WTC11 (cell line): ENCODE measurements around the gene COL5A2.

ENCODE experiments used
- ATF1 ChIP-seq: sonication (generic); formaldehyde crosslinking; IDR thresholded peaks from 2 replicates; pipeline ENCODE4 v1.8.1; 2023; ENCODE audit warnings: mild to moderate bottlenecking, moderate library complexity, missing genetic modification reagents
- E2F4 ChIP-seq: sonication (generic); formaldehyde crosslinking; IDR thresholded peaks from 2 replicates; pipeline ENCODE4 v1.8.1; 2022; ENCODE audit warnings: low read depth, mild to moderate bottlenecking, moderate library complexity, missing genetic modification reagents, borderline replicate concordance
- ETV6 ChIP-seq: sonication (generic); formaldehyde crosslinking; IDR thresholded peaks from 2 replicates; pipeline ENCODE4 v1.8.1; 2022; ENCODE audit warnings: mild to moderate bottlenecking, missing genetic modification reagents
- IRF1 ChIP-seq: sonication (generic); formaldehyde crosslinking; IDR thresholded peaks from 2 replicates; pipeline ENCODE4 v1.8.0; 2023; ENCODE audit warnings: missing genetic modification reagents
- SOX15 ChIP-seq: fragments of 250-450 bp; sonication (Bioruptor Pico); IDR thresholded peaks from 2 replicates; pipeline ENCODE4 v1.9.0; 2021; ENCODE audit warnings: mild to moderate bottlenecking
- STAT6 ChIP-seq: sonication (generic); formaldehyde crosslinking; conservative IDR thresholded peaks from 2 replicates; pipeline ENCODE4 v1.8.1; 2023; ENCODE audit warnings: mild to moderate bottlenecking, low read depth, missing genetic modification reagents, moderate library complexity
- USF1 ChIP-seq: sonication (generic); formaldehyde crosslinking; IDR thresholded peaks from 2 replicates; pipeline ENCODE4 v1.8.0; 2022; ENCODE audit warnings: mild to moderate bottlenecking, missing genetic modification reagents
- ZNF281 ChIP-seq: sonication (generic); formaldehyde crosslinking; IDR thresholded peaks from 2 replicates; pipeline ENCODE4 v1.8.0; 2023; ENCODE audit warnings: mild to moderate bottlenecking, missing genetic modification reagents
- TF ChIP-seq, protein P1 (sequence below): fragments of 200-600 bp; IDR thresholded peaks from 2 replicates; pipeline ENCODE4 v1.8.0; 2022; ENCODE audit warnings: antibody characterized with exemption
- TF ChIP-seq, protein P2 (sequence below): sonication (generic); formaldehyde crosslinking; IDR thresholded peaks from 2 replicates; pipeline ENCODE4 v1.8.0; 2022; ENCODE audit warnings: mild to moderate bottlenecking, missing genetic modification reagents
- TF ChIP-seq, protein P3 (sequence below): sonication (generic); formaldehyde crosslinking; IDR thresholded peaks from 2 replicates; pipeline ENCODE4 v1.8.1; 2023; ENCODE audit warnings: mild to moderate bottlenecking, missing genetic modification reagents, borderline replicate concordance
- TF ChIP-seq, protein P4 (sequence below): fragments of 250-450 bp; sonication (Bioruptor Pico); IDR thresholded peaks from 2 replicates; pipeline ENCODE4 v2.1.2; 2022; ENCODE audit warnings: mild to moderate bottlenecking, moderate library complexity

GRCh38 chr2:189125195-189125594 is 54.4 kb downstream of the COL5A2 start:
- TF ChIP-seq E2F4 (CRISPR knock-in tag) = no peak
- TF ChIP-seq, protein P1, sequence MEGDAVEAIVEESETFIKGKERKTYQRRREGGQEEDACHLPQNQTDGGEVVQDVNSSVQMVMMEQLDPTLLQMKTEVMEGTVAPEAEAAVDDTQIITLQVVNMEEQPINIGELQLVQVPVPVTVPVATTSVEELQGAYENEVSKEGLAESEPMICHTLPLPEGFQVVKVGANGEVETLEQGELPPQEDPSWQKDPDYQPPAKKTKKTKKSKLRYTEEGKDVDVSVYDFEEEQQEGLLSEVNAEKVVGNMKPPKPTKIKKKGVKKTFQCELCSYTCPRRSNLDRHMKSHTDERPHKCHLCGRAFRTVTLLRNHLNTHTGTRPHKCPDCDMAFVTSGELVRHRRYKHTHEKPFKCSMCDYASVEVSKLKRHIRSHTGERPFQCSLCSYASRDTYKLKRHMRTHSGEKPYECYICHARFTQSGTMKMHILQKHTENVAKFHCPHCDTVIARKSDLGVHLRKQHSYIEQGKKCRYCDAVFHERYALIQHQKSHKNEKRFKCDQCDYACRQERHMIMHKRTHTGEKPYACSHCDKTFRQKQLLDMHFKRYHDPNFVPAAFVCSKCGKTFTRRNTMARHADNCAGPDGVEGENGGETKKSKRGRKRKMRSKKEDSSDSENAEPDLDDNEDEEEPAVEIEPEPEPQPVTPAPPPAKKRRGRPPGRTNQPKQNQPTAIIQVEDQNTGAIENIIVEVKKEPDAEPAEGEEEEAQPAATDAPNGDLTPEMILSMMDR = no peak
- TF ChIP-seq SOX15 (CRISPR knock-in tag) = no peak
- TF ChIP-seq, protein P2, sequence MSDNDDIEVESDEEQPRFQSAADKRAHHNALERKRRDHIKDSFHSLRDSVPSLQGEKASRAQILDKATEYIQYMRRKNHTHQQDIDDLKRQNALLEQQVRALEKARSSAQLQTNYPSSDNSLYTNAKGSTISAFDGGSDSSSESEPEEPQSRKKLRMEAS (CRISPR knock-in tag) = no peak
- no peak for TF ChIP-seq ATF1 (CRISPR knock-in tag)
- no peak for TF ChIP-seq ZNF281 (CRISPR knock-in tag)
- TF ChIP-seq, protein P3, sequence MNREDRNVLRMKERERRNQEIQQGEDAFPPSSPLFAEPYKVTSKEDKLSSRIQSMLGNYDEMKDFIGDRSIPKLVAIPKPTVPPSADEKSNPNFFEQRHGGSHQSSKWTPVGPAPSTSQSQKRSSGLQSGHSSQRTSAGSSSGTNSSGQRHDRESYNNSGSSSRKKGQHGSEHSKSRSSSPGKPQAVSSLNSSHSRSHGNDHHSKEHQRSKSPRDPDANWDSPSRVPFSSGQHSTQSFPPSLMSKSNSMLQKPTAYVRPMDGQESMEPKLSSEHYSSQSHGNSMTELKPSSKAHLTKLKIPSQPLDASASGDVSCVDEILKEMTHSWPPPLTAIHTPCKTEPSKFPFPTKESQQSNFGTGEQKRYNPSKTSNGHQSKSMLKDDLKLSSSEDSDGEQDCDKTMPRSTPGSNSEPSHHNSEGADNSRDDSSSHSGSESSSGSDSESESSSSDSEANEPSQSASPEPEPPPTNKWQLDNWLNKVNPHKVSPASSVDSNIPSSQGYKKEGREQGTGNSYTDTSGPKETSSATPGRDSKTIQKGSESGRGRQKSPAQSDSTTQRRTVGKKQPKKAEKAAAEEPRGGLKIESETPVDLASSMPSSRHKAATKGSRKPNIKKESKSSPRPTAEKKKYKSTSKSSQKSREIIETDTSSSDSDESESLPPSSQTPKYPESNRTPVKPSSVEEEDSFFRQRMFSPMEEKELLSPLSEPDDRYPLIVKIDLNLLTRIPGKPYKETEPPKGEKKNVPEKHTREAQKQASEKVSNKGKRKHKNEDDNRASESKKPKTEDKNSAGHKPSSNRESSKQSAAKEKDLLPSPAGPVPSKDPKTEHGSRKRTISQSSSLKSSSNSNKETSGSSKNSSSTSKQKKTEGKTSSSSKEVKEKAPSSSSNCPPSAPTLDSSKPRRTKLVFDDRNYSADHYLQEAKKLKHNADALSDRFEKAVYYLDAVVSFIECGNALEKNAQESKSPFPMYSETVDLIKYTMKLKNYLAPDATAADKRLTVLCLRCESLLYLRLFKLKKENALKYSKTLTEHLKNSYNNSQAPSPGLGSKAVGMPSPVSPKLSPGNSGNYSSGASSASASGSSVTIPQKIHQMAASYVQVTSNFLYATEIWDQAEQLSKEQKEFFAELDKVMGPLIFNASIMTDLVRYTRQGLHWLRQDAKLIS (CRISPR knock-in tag) = no peak
- no peak for TF ChIP-seq ETV6
- TF ChIP-seq IRF1 = no peak
- TF ChIP-seq, protein P4, sequence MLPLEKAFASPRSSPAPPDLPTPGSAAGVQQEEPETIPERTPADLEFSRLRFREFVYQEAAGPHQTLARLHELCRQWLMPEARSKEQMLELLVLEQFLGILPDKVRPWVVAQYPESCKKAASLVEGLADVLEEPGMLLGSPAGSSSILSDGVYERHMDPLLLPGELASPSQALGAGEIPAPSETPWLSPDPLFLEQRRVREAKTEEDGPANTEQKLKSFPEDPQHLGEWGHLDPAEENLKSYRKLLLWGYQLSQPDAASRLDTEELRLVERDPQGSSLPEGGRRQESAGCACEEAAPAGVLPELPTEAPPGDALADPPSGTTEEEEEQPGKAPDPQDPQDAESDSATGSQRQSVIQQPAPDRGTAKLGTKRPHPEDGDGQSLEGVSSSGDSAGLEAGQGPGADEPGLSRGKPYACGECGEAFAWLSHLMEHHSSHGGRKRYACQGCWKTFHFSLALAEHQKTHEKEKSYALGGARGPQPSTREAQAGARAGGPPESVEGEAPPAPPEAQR (CRISPR knock-in tag) = no peak
- no peak for TF ChIP-seq STAT6
- TF ChIP-seq USF1 = no peak
